22Rv1 (cell line): Measurements from ENCODE around the gene RRN3.
"Not testable (repeated sequence)": the region's sequence is repeated elsewhere in the genome, so short reads cannot be mapped to it uniquely, and the experiment has no call there.

Source experiments
- CTCF ChIP-seq: fragments of 450-650 bp; IDR thresholded peaks from 2 replicates; pipeline ENCODE4 v1.5.1; 2017; ENCODE audit warnings: mild to moderate bottlenecking
- ZFX ChIP-seq: fragments of 450-650 bp; IDR thresholded peaks from 2 replicates; pipeline ENCODE4 v1.6.1; 2017; ENCODE audit warnings: antibody characterized with exemption, borderline replicate concordance

DNA sequence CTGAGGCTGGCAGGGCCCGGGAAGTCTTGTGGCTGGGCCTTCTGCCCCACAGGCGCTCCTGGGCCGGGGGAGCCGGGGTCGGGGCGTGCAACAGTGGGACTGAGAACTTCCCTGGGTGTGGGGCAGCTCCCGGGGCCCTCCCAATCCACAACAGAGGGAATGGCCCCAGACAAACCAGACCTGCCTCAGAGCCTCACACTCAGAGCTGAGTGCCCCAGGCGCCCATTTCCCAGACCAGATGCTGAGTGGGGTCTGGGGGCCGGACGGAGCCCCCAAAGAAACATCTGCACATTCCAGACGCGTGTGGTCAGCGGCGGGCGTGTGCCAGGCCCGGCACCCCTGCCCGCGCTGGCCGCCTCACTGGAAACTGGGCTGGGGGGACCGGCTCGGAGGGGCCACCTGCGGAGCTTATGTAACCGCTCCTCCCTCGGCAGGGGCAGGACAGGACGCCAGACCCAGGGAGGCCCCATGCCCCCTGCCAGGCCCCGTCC lies 49.6 kb upstream of the RRN3 start:
- not testable (repeated sequence) for TF ChIP-seq CTCF, ZFX
